PC-9 (cell line): ENCODE data around the gene SLC25A1. TPM values are rescaled to one million over a fixed set of nuclear protein-coding genes. Genes with fewer than 3 reads are reported as not detected.

ENCODE experiments used
- BruUV-seq: library from RNA; stranded (reverse); fragments of 400-500 nt; replicated peaks from 2 replicates; lab custom pipeline; 2021; lab: Mats Ljungman, UMichigan
- CTCF ChIA-PET: fragments of 300-600 bp; sonication (Branson Sonifier 250); formaldehyde crosslinking; loops from one replicate; lab custom pipeline; 2022; ENCODE audit warnings: antibody characterized with exemption; lab: Charles Lee
- POLR2A ChIA-PET: fragments of 300-600 bp; sonication (Branson Sonifier 250); formaldehyde crosslinking; loops from one replicate; lab custom pipeline; 2022; ENCODE audit warnings: antibody characterized with exemption; ENCODE audit not compliant: unreplicated experiment; lab: Charles Lee
- DNase-seq, 2 experiments: peaks; one replicate each; pipeline versions ENCODE4 v3.0.0 to v3.0.0-alpha.2; 2015 to 2022; ENCODE audit warnings: mixed read lengths in 1 of 2
- H2AFZ ChIP-seq: fragments of 200-600 bp; sonication (generic); 2 replicates; pipeline ENCODE4 v1.8.1; 2017; ENCODE audit warnings: antibody characterized with exemption
- H3F3A ChIP-seq: fragments of 200-600 bp; sonication (generic); 2 replicates; pipeline ENCODE4 v1.8.1; 2017; ENCODE audit warnings: antibody characterized with exemption, mild to moderate bottlenecking, low read depth; ENCODE audit not compliant: insufficient read depth
- H3K27ac ChIP-seq: fragments of 200-600 bp; sonication (generic); 2 replicates; pipeline ENCODE4 v1.6.1; 2016; ENCODE audit warnings: mixed run types
- H3K27me3 ChIP-seq: fragments of 200-600 bp; sonication (generic); 2 replicates; pipeline ENCODE4 v1.6.1; 2016; ENCODE audit warnings: low read depth, mixed run types; ENCODE audit not compliant: insufficient read depth
- H3K36me3 ChIP-seq: fragments of 200-600 bp; sonication (generic); 2 replicates; pipeline ENCODE4 v1.6.1; 2016; ENCODE audit warnings: low read depth, mixed run types
- H3K4me1 ChIP-seq: fragments of 200-600 bp; sonication (generic); replicated peaks from 2 replicates; pipeline ENCODE4 v1.6.1; 2016; ENCODE audit warnings: mixed run types; ENCODE audit not compliant: insufficient read depth
- H3K4me2 ChIP-seq: fragments of 200-600 bp; sonication (generic); 2 replicates; pipeline ENCODE4 v1.6.1; 2017; ENCODE audit warnings: mixed run types
- H3K4me3 ChIP-seq: fragments of 200-600 bp; sonication (generic); 2 replicates; pipeline ENCODE4 v1.6.1; 2016; ENCODE audit warnings: mixed run types
- H3K79me2 ChIP-seq: fragments of 200-600 bp; sonication (generic); 2 replicates; pipeline ENCODE4 v1.6.1; 2017; ENCODE audit warnings: low read depth, mixed run types
- H3K9me2 ChIP-seq: fragments of 200-600 bp; sonication (generic); 2 replicates; pipeline ENCODE4 v1.8.1; 2017; ENCODE audit warnings: mild to moderate bottlenecking; ENCODE audit not compliant: insufficient read depth
- H3K9me3 ChIP-seq: fragments of 200-600 bp; sonication (generic); 2 replicates; pipeline ENCODE4 v1.8.1; 2016; ENCODE audit warnings: low read depth; ENCODE audit not compliant: insufficient read depth
- H4K20me1 ChIP-seq: fragments of 200-600 bp; sonication (generic); 2 replicates; pipeline ENCODE4 v1.8.1; 2017; ENCODE audit not compliant: insufficient read depth
- CTCF ChIP-seq: fragments of 200-600 bp; sonication (generic); conservative IDR thresholded peaks from 2 replicates; pipeline ENCODE4 v1.6.1; 2017; ENCODE audit warnings: mixed run types, antibody characterized with exemption, mild to moderate bottlenecking, moderate library complexity
- EZH2 ChIP-seq: fragments of 200-600 bp; sonication (generic); IDR thresholded peaks from 2 replicates; pipeline ENCODE4 v1.8.0; 2017; ENCODE audit warnings: antibody characterized with exemption, low read depth
- intact Hi-C: fragments of 100-400 bp; cut with micrococcal nuclease; formaldehyde crosslinking; loops from one replicate; pipeline ENCODE4 v1.10.0; 2022; ENCODE audit not compliant: unreplicated experiment
- total RNA-seq: library from RNA; stranded (reverse); gene quantifications from 2 replicates; pipeline ENCODE4 v1.2.3, GENCODE V29; 2021

SLC25A1 gene
- total RNA-seq, 1 experiment from 2014 or later = 79.9 TPM

GRCh38 chr22:19184276-19184997 lies 5.9 kb upstream of the SLC25A1 start:
- no peaks in the 10 kb centered on the region for H3K9me3 ChIP-seq
- H3K79me2 ChIP-seq = no peaks in the 10 kb centered on the region
- peaks cover 27% of the 10 kb centered on the region for H3K4me1 ChIP-seq
- H3K4me3 ChIP-seq = no peak overlapping the region
- H3F3A ChIP-seq = peaks cover 10% of the 10 kb centered on the region
- no peak overlapping the region for H2AFZ ChIP-seq
- BruUV-seq = no TSS peak
- TF ChIP-seq CTCF = no peak
- no peak for TF ChIP-seq EZH2
- no peaks in the 10 kb centered on the region for H3K36me3 ChIP-seq
- no peaks in the 10 kb centered on the region for H4K20me1 ChIP-seq
- H3K27ac ChIP-seq = no peak overlapping the region
- POLR2A ChIA-PET = no interaction called here
- no peak for DNase-seq
- CTCF ChIA-PET = interaction anchor here (0.7 kb wide), 1 partner anchor 116 kb away, joined by 4 read pairs; no protein-coding TSS in a partner anchor
- H3K4me2 ChIP-seq = peak overlapping the region; percentile 48
- no peaks in the 10 kb centered on the region for H3K9me2 ChIP-seq
- intact Hi-C loops = no loop called here
- no peaks in the 10 kb centered on the region for H3K27me3 ChIP-seq

- peaks cover 15% of the 10 kb centered on the region for H3F3A ChIP-seq
- no peaks in the 10 kb centered on the region for H3K79me2 ChIP-seq
- no peaks in the 10 kb centered on the region for H4K20me1 ChIP-seq
- intact Hi-C loops = no loop called here
- H3K4me2 ChIP-seq = no peak overlapping the region
- H3K9me2 ChIP-seq = no peaks in the 10 kb centered on the region
- no TSS peak for BruUV-seq
- POLR2A ChIA-PET = interaction anchor here (0.6 kb wide), 1 partner anchor 248 kb away, joined by 3 read pairs; the partner anchor contains the start of gene HIRA
- no peaks in the 10 kb centered on the region for H3K36me3 ChIP-seq
- H3K9me3 ChIP-seq = no peaks in the 10 kb centered on the region
- H3K4me1 ChIP-seq = peaks cover 27% of the 10 kb centered on the region
- CTCF ChIA-PET = no interaction called here
- TF ChIP-seq EZH2 = no peak
- TF ChIP-seq CTCF = no peak
- no peak overlapping the region for H2AFZ ChIP-seq
- H3K27me3 ChIP-seq = no peaks in the 10 kb centered on the region
- no peak overlapping the region for H3K4me3 ChIP-seq
- no peak for DNase-seq
- H3K27ac ChIP-seq = no peak overlapping the region
These were observed 4.7 kb upstream of the SLC25A1 start for GRCh38 chr22:19183216-19183615.

GRCh38 chr22:19182472-19183157 lies 4.1 kb upstream of the SLC25A1 start:
- Histone ChIP-seq H2AFZ (no peak overlapping the region), H4K20me1 (peaks cover 2% of the 10 kb centered on the region; the same call in 1 of the 2 replicates), H3K9me2 (no peaks in the 10 kb centered on the region), H3K9me3 (no peaks in the 10 kb centered on the region), H3K36me3 (no peaks in the 10 kb centered on the region), H3K4me1 (peaks cover 27% of the 10 kb centered on the region), H3K4me3 (no peak overlapping the region), H3K79me2 (peaks cover 6% of the 10 kb centered on the region; the same call in 1 of the 2 replicates), H3F3A (peaks cover 15% of the 10 kb centered on the region), H3K27me3 (no peaks in the 10 kb centered on the region), H3K4me2 (no peak overlapping the region), H3K27ac (no peak overlapping the region)
- intact Hi-C loops = no loop called here
- ChIA-PET POLR2A (interaction anchor here (0.6 kb wide), 1 partner anchor 249 kb away, joined by 3 read pairs; the partner anchor contains the start of gene HIRA), CTCF (interaction anchor here (0.6 kb wide), 1 partner anchor 40 kb away, joined by 9 read pairs; no protein-coding TSS in a partner anchor)
- DNase-seq = no peak
- TF ChIP-seq EZH2 = no peak
- no peak for TF ChIP-seq CTCF
- no TSS peak for BruUV-seq
